NCI-H345 (cell line): Measurements from ENCODE around the gene MDM2.
"Not testable (repeated sequence)": the region's sequence is repeated elsewhere in the genome, so short reads cannot be mapped to it uniquely, and the experiment has no call there.

Source experiments
- DNase-seq: peaks from one replicate; lab custom pipeline; 2025; lab: John Stamatoyannopoulos, UW

MDM2 gene

DNA sequence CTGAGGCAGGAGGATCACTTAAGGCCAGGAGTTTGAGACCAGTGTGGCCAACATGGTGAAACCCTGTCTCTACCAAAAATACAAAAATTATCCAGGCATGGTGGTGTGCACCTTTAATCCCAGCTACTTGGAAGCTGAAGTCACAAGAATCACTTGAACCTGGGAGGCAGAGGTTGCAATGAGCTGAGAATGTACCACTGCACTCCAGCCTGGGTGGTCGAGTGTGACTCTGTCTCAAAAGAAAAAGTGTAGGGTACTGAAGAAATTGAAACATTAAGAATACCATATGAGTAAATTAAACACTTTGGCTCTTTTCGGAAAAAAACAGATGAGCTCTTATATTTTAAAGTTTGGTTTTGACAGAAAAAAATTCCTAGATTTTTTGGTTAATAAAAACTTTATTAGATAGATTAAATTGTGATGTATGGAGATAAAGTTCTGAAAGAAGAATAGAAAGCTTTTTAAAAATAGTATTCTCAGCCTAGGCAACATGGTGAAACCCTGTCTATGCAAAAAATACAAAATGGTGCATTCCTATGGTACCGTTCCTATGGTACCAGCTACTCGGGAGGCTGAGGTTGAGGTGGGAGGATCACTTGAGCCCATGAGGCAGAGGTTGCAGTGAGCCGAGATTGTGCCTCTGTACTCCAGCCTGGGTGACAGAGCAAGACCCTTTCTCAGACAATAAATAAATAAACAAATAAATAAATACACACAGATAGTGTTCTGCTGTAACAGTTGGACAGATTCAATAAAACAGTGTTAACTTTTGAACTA lies 20.1 kb downstream of the MDM2 start:
- no peak for DNase-seq

DNA sequence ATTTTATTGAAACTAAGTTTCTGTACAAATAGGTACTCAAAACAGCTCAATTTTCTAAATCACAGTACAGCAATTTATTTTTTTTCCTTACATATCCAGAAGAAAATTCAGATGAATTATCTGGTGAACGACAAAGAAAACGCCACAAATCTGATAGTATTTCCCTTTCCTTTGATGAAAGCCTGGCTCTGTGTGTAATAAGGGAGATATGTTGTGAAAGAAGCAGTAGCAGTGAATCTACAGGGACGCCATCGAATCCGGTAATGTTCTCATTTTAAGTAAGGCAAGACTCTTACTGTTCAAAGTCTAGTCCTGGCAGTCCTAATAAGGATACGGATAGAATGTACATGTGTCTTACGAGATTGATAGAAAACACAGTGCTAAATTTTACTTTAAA lies 20.7 kb downstream of the MDM2 start:
- DNase-seq: no peak

- DNase-seq: no peak
Measured at GRCh38 chr12:68831272-68831671, 23.3 kb downstream of the MDM2 start.

DNA sequence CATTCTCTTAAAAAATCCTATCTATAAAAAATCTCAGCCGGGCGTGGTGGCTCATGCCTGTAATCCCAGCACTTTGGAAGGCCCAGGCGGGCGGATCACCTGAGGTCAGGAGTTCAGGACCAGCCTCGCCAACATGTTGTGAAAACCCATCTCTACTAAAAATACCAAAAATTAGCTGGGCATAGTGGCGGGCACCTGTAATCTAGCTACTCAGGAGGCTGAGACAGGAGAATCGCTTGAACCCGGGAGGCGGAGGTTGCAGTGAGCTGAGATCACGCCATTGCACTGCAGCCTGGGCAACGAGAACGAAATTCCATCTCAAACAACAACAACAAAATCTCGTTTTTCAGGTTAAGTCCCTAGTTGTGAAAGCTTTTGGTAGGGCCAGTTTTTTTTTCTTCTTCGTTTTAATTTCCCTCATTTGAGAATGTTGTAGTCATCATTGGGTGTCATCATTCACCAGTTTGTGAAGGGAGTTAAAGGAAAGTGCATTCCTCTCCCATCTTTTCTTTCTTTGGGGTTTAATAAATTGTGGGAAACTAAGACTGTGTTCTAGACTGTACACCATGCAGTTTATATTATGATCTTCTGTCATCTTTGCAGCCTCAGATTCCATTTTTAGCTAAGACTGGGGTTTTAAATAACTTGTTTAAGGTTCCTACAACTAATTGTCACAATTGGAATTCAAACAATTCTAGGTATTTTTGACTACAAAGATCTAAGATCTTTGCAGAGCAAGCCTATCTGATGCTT lies 23.9 kb downstream of the MDM2 start:
- no peak for DNase-seq

GRCh38 chr12:68832504-68832867 lies 24.5 kb downstream of the MDM2 start:
- peak; percentile 20 for DNase-seq

DNA sequence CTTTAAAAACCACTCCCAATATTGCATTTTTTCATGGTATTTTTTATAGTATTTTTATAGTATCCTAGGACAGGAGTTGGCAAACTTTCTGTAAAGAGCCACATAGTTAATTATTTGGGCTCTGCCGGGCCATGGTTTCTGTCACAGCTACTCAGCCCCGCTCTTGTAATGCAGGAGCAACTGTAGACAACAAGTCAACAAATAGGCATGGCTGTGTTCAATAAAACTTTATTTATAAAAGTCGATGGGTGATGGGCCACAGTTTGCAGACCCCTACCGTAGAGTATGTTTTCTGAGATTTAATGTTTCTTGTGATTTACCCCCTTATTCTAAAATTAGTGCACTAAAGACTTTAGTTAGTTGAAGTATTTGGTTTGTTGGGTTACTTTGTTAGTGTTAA lies 25.5 kb downstream of the MDM2 start:
- no peak for DNase-seq

DNA sequence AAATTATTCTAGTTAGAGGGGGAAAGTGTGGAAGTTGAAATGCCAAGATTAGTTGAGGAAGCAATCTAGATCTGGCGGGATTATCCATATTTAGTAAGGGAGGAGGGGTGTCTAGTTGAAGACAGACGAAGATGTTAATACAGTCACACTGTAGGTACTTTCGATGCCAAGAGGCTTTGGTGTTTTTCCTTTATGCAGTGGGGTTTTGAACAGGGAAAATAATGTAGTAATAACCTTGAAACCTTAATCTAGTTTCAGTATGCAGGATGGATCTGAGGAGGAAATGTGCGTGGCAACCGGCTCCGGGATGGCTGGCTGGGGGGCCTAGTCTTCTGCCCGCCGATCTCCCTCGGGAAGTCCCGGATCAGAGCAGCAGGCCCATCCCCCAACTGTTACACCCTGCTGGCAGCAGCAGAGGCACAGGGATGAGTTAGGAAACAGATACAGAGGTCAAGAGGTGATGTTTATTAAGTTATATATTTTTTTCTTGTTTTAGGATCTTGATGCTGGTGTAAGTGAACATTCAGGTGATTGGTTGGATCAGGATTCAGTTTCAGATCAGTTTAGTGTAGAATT lies 27.4 kb downstream of the MDM2 start:
- DNase-seq: no peak

DNA sequence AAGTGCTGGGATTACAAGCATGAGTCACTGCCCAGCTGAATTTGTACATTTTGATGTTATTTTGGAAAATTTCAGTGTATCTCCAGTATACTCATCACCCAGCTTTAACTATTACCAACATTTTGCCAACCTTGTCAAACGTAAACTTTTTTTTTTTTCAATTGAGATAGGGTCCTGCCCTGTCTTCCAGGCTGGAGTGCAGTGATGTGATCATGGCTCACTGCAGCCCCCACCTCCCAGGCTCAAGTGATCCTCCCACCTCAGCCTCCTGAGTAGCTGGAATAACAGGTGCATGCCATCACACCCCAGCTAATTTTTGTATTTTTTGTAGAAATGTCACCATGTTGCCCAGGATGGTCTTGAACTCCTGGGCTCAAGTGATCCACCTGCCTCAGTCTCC lies 29.2 kb downstream of the MDM2 start:
- DNase-seq: no peak

DNA sequence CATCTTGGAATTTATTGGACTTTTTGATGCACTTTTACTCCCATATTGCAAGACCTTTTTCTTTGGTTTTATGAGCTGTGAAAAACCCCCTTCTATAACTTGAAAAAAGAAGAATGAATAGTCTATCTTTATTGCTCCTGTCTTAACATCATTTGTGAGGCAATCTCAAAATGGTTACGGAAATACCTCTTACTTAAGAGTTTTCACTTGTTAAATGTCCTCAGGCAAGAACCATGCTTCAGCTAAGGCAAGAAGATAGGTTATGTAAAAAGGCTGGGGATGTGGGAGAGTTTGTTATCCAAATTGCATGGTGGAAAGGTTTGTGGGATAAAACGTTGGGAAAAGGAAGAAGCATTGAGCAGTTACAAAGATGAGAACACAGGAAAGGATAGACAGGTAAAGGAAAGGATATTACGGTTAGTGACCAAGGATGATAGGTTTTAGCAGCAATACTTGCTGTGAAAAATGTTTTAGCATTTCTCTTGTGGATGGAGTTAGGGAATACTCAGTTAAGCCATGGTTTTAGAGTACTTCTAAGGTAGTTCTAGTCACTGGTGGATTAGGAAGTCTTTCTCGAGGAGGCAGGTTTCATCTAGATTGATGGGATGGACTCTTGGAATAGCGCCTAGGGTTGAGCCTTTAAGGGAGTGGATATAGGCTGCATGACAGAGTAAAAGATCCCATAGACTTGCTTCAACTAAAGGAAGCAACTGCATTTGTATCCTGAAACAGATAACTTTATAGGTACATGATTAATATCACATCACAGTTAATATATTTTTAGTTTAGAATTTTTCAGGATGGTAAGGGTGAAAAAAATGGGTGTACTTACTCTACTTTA lies 30.3 kb downstream of the MDM2 start:
- DNase-seq: no peak

GRCh38 chr12:68839183-68840147 lies 31.5 kb downstream of the MDM2 start:
- no peak for DNase-seq

DNA sequence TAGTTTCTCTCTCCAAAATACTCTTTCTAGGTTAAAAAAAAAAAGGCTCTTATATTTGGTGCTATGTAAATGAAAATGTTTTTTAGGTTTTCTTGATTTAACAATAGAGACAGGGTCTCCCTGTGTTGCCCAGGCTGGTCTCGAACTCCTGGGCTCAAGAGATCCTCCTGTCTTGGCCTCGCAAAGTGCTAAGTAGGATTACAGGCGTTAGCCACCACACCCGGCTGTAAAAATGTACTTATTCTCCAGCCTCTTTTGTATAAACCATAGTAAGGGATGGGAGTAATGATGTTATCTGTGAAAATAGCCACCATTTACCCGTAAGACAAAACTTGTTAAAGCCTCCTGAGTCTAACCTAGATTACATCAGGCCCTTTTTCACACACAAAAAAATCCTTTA lies 33.2 kb downstream of the MDM2 start:
- DNase-seq: not testable (repeated sequence)

- no peak for DNase-seq
Measured at GRCh38 chr12:68841717-68842116, 33.7 kb downstream of the MDM2 start.

- DNase-seq: no peak
Measured at GRCh38 chr12:68842123-68842522, 34.1 kb downstream of the MDM2 start.

GRCh38 chr12:68842784-68843567 lies 35.0 kb downstream of the MDM2 start:
- DNase-seq: no peak

- no peak for DNase-seq
Measured at GRCh38 chr12:68844318-68844745, 36.4 kb downstream of the MDM2 start.

GRCh38 chr12:68844788-68845695 lies 37.1 kb downstream of the MDM2 start:
- DNase-seq: no peak

DNA sequence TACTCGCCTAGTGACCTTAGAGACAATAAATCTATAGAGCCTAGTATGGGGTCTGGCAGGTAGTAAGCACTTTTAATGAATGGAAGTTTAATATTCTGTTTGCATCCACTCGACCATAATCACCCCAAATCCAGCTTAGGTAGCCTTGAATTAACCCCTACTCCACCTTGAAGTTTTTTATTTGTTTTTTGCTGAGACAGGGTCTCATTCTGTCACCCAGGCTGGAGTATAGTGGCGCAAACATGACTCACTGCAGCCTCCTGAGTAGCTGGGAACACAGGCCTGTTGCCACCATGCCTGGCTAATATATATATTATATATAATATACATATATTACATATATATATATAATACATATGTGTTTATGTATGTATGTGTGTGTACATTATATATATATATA lies 38.8 kb downstream of the MDM2 start:
- DNase-seq: no peak

- DNase-seq: no peak
Measured at GRCh38 chr12:68850390-68850789, 42.4 kb downstream of the MDM2 start.

GRCh38 chr12:68851592-68852306 lies 43.8 kb downstream of the MDM2 start:
- no peak for DNase-seq
